Bronchial epithelial cell (primary cell): ENCODE data around the gene KSR1. TPM values are rescaled to one million over a fixed set of nuclear protein-coding genes. Genes with fewer than 3 reads are reported as not detected.

ENCODE experiments used
- DNase-seq: peaks from one replicate; pipeline ENCODE4 v3.0.0-alpha.2; 2010; ENCODE audit warnings: low read depth
- FAIRE-seq: peaks from 2 replicates; lab custom pipeline; 2011; peaks lifted over from hg19 to GRCh38; lab: Jason Lieb, UNC
- H3K27me3 ChIP-seq: 2 replicates; pipeline ENCODE4 v1.5.1; 2011; ENCODE audit warnings: low read length; ENCODE audit not compliant: control insufficient read depth, insufficient read depth
- H3K36me3 ChIP-seq: 2 replicates; pipeline ENCODE4 v1.5.1; 2011; ENCODE audit warnings: low read length; ENCODE audit not compliant: control insufficient read depth, insufficient read depth
- H3K4me3 ChIP-seq: 2 replicates; pipeline ENCODE4 v1.5.1; 2011; ENCODE audit warnings: mild to moderate bottlenecking, low read depth, low read length, control low read depth
- CTCF ChIP-seq: IDR thresholded peaks from 2 replicates; pipeline ENCODE4 v1.5.1; 2011; ENCODE audit warnings: mild to moderate bottlenecking, moderate library complexity, low read length, control low read depth, inconsistent platforms; ENCODE audit not compliant: insufficient read depth, severe bottlenecking
- total RNA-seq: library from RNA; depleted of rRNA; stranded (reverse); fragments of >200 nt; gene quantifications from 2 replicates; pipeline ENCODE4 v1.2.1, GENCODE V29; 2014

The KSR1 gene
- total RNA-seq, 1 donor from 2014 or later = 0.53 TPM

- H3K27me3 ChIP-seq = peaks cover 2% of the 10 kb centered on the region
- FAIRE-seq (no peak), DNase-seq (no peak)
- no peaks in the 10 kb centered on the region for H3K36me3 ChIP-seq
- TF ChIP-seq CTCF = no peak
- no peak overlapping the region for H3K4me3 ChIP-seq
Observed at GRCh38 chr17:27449988-27450387, 6.3 kb upstream of the KSR1 start.

- TF ChIP-seq CTCF = no peak
- peaks cover 2% of the 10 kb centered on the region for H3K27me3 ChIP-seq
- FAIRE-seq (no peak), DNase-seq (no peak)
- H3K4me3 ChIP-seq = no peak overlapping the region
- H3K36me3 ChIP-seq = no peaks in the 10 kb centered on the region
Observed at GRCh38 chr17:27450416-27450815, 5.8 kb upstream of the KSR1 start.

GRCh38 chr17:27451906-27452305 lies 4.3 kb upstream of the KSR1 start:
- Histone ChIP-seq H3K4me3 (no peak overlapping the region), H3K36me3 (no peaks in the 10 kb centered on the region), H3K27me3 (peaks cover 2% of the 10 kb centered on the region)
- DNase-seq (no peak), FAIRE-seq (no peak)
- no peak for TF ChIP-seq CTCF

- TF ChIP-seq CTCF = no peak
- no peak for DNase-seq
- no peak for FAIRE-seq
- no peak overlapping the region for H3K4me3 ChIP-seq
- peaks cover 4% of the 10 kb centered on the region for H3K27me3 ChIP-seq
- H3K36me3 ChIP-seq = no peaks in the 10 kb centered on the region
Observed at GRCh38 chr17:27452828-27453227, 3.4 kb upstream of the KSR1 start.

GRCh38 chr17:27453471-27453870 lies 2.8 kb upstream of the KSR1 start:
- Histone ChIP-seq H3K4me3 (no peak overlapping the region), H3K36me3 (no peaks in the 10 kb centered on the region), H3K27me3 (peaks cover 4% of the 10 kb centered on the region)
- TF ChIP-seq CTCF = no peak
- DNase-seq = no peak
- FAIRE-seq = no peak

- no peaks in the 10 kb centered on the region for H3K36me3 ChIP-seq
- FAIRE-seq (no peak), DNase-seq (no peak)
- H3K4me3 ChIP-seq = no peak overlapping the region
- peaks cover 4% of the 10 kb centered on the region for H3K27me3 ChIP-seq
- TF ChIP-seq CTCF = no peak
Observed at GRCh38 chr17:27454089-27454488, 2.2 kb upstream of the KSR1 start.
